ENCODE measurements around the gene DHRS1. TPM values are rescaled to one million over a fixed set of nuclear protein-coding genes. Genes with fewer than 3 reads are reported as not detected.

The DHRS1 gene
- polyA plus RNA-seq, 1 donor = 81.3 TPM

DNA sequence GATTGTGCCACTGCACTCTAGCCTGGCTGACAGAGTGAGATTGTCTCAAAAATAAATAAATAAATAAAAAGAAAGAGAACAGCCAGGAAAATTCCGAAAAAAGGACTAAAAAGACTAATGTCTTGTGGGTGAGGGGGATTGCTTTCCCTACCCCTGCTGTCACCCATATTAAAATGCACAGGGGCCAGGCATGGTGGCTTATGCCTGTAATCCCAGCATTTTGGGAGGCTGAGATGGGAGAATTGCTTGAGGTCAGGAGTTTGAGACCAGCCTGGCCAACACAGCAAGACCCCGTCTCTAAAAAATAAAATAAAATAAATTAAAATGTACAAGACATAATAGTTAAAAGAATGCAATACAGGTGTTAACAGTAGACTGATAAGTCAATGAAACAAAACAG lies 6.1 kb downstream of the DHRS1 start:
- H3K4me3 ChIP-seq (ENCODE audit: low read length) = no peak overlapping the region
- H3K9me3 ChIP-seq (ENCODE audit: control insufficient read depth, low read depth, low read length) = no peaks in the 10 kb centered on the region
- WGBS (ENCODE audit: insufficient coverage, low lambda C conversion rate) = 100% methylated on average over 1 of the region's 2 CpGs
- no peaks in the 10 kb centered on the region for H3K27me3 ChIP-seq (ENCODE audit: control insufficient read depth, insufficient read depth, low read length)
- no peak for DNase-seq
- H3K4me1 ChIP-seq (ENCODE audit: control insufficient read depth, insufficient read depth, low read length) = peaks cover 12% of the 10 kb centered on the region
- H3K27ac ChIP-seq (ENCODE audit: low read length) = no peak overlapping the region
- peaks cover 56% of the 10 kb centered on the region for H3K36me3 ChIP-seq (ENCODE audit: control insufficient read depth, insufficient read depth, low read length)

DNA sequence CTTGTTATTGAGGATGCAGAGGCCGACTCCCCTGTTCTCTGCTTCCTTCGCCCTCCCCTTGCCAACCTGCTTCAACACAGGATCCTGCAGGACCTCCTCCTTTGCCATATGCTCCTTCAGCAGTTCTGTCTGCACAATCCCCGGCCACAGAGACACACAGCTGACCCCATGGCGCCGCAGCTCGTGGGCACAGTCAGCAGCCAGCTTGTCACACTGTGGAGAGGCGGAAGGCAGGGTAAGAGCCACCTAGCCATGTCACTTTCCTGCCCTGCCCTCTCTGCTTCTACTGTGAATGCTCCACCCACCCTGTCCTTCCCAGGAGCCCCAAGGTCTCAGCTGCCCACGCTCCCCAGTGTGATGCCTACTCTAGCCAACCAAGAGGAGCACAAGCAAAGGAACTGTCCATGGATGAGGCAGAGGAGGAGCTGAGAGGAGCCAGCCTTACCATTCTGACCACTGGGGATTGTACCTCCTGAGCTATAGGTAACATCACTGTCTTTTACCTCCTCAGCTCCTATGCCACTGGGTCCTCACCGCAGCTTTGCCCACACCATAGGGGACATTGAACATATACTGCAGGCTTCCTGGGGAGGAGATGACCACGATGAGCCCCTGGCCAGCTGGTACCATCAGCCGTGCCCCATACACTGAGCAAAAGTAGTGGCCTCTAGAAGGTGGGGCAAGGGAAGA lies 7.3 kb downstream of the DHRS1 start:
- peaks cover 56% of the 10 kb centered on the region for H3K36me3 ChIP-seq (ENCODE audit: control insufficient read depth, insufficient read depth, low read length)
- WGBS (ENCODE audit: insufficient coverage, low lambda C conversion rate) = no CpG with 5 or more reads among the region's 11 CpGs
- no peaks in the 10 kb centered on the region for H3K27me3 ChIP-seq (ENCODE audit: control insufficient read depth, insufficient read depth, low read length)
- no peak overlapping the region for H3K27ac ChIP-seq (ENCODE audit: low read length)
- H3K9me3 ChIP-seq (ENCODE audit: control insufficient read depth, low read depth, low read length) = no peaks in the 10 kb centered on the region
- H3K4me1 ChIP-seq (ENCODE audit: control insufficient read depth, insufficient read depth, low read length) = peaks cover 4% of the 10 kb centered on the region
- H3K4me3 ChIP-seq (ENCODE audit: low read length) = no peak overlapping the region
- no peak for DNase-seq

DNA sequence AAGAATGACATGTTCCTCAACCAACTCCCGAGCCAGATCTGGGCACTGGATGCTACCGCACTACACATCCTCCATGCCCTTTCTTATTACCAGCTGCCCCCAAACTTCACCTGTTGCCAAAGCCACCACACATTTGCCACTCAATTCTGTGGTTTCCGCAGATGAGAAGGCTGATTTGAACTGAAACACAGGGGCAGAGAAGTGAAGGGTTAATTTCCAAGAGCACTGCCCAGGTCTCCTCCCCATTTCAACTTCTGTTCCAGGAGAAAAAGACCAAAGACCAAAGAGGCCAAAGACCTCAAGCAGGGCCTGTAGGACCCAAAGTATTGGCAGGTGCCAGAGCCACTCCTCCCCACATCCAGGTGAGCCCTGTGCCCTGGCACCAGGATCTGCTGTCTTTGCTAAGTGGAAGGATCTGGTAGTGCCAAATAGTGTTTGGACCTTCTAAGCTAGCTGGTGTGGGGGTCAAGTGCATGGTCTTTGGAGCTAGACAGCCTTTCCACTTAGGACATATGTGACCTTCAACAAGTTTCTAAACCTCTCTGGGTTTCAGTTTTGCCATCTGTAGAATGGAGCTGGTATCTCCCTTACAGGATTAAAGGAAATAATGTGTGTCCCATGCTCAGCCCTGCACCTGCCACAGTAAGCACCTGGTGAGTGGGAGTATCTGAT lies 8.0 kb downstream of the DHRS1 start:
- no peak overlapping the region for H3K27ac ChIP-seq (ENCODE audit: low read length)
- no peaks in the 10 kb centered on the region for H3K9me3 ChIP-seq (ENCODE audit: control insufficient read depth, low read depth, low read length)
- H3K4me3 ChIP-seq (ENCODE audit: low read length) = no peak overlapping the region
- H3K4me1 ChIP-seq (ENCODE audit: control insufficient read depth, insufficient read depth, low read length) = peaks cover 2% of the 10 kb centered on the region
- WGBS (ENCODE audit: insufficient coverage, low lambda C conversion rate) = no CpG with 5 or more reads among the region's 3 CpGs
- no peaks in the 10 kb centered on the region for H3K27me3 ChIP-seq (ENCODE audit: control insufficient read depth, insufficient read depth, low read length)
- DNase-seq = no peak
- H3K36me3 ChIP-seq (ENCODE audit: control insufficient read depth, insufficient read depth, low read length) = peaks cover 54% of the 10 kb centered on the region

DNA sequence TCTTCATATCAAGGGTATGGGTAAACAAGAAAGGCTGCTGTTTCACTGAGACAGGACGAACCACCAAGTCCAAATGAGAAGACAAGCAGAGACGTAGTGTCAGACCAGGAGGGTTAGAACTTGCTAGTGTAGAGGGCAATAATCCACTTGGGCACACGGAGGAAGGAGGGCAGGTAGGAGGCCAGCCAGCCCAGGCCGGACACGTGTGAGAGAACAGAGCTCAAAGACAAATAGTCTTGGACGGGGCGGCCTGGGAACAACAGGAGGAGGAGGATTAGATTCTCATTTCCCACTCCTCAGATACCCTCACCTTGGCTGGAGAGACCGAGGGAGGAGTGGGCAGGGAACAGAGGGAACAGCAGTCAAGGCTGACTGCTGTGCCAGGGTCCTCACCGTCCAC lies 8.8 kb downstream of the DHRS1 start:
- Histone ChIP-seq H3K4me1 (ENCODE audit: control insufficient read depth, insufficient read depth, low read length) (no peaks in the 10 kb centered on the region), H3K4me3 (ENCODE audit: low read length) (no peak overlapping the region), H3K27ac (ENCODE audit: low read length) (no peak overlapping the region), H3K36me3 (ENCODE audit: control insufficient read depth, insufficient read depth, low read length) (peaks cover 46% of the 10 kb centered on the region), H3K27me3 (ENCODE audit: control insufficient read depth, insufficient read depth, low read length) (no peaks in the 10 kb centered on the region), H3K9me3 (ENCODE audit: control insufficient read depth, low read depth, low read length) (no peaks in the 10 kb centered on the region)
- WGBS (ENCODE audit: insufficient coverage, low lambda C conversion rate) = no CpG with 5 or more reads among the region's 9 CpGs
- DNase-seq = no peak

DNA sequence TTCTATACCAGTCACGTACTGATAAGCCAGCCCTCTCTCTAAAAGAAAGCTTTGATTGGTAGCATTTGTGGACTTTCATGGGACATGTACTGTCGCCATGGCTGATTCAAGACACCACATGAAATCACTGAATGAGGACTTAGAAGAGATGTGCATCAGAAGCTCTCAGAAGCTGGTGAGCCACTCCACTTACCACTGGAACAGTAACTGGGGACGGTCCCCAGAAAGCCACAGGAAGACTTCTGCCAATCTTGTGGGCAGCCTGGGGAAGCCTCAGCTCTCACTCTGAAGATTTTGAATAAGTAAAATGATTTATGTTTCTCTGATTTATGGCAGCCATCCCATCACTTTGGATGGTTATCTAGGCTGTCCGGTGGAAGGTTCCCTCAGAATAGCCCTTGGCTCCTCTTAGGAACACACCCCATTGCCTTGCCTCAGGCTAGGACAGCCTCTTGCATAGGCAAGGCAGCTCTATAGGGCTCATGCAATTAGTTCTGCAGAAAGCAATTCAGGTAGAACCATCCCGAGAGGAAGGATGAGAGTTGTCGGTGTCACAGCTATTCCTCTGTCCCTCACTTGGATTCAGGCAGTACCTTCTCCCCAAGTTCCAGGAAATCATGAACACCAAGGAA lies 9.8 kb downstream of the DHRS1 start:
- peaks cover 40% of the 10 kb centered on the region for H3K36me3 ChIP-seq (ENCODE audit: control insufficient read depth, insufficient read depth, low read length)
- no peaks in the 10 kb centered on the region for H3K4me1 ChIP-seq (ENCODE audit: control insufficient read depth, insufficient read depth, low read length)
- H3K9me3 ChIP-seq (ENCODE audit: control insufficient read depth, low read depth, low read length) = no peaks in the 10 kb centered on the region
- DNase-seq = no peak
- no peaks in the 10 kb centered on the region for H3K27me3 ChIP-seq (ENCODE audit: control insufficient read depth, insufficient read depth, low read length)
- H3K27ac ChIP-seq (ENCODE audit: low read length) = no peak overlapping the region
- WGBS (ENCODE audit: insufficient coverage, low lambda C conversion rate) = no CpG with 5 or more reads among the region's 6 CpGs
- no peak overlapping the region for H3K4me3 ChIP-seq (ENCODE audit: low read length)

DNA sequence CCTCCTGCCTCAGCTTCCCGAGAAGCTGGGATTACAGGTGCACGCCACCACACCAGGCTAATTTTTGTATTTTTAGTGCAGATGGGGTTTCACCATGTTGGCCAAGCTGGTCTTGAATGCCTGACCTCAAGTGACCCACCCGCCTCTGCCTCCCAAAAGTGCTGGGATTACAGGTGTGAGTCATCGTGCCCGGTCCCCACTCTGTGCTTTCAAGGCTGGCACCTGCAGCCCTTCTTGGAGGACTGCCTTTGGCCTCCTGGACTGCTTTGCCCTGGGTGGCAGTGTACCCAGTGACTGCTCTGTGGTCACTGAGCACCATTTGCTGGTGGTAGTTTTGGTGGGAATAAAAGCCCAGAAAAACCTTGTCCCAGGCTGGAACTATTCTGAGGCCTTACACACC lies 12.6 kb downstream of the DHRS1 start:
- Histone ChIP-seq H3K4me3 (ENCODE audit: low read length) (no peak overlapping the region), H3K4me1 (ENCODE audit: control insufficient read depth, insufficient read depth, low read length) (no peaks in the 10 kb centered on the region), H3K36me3 (ENCODE audit: control insufficient read depth, insufficient read depth, low read length) (peaks cover 29% of the 10 kb centered on the region), H3K9me3 (ENCODE audit: control insufficient read depth, low read depth, low read length) (no peaks in the 10 kb centered on the region), H3K27me3 (ENCODE audit: control insufficient read depth, insufficient read depth, low read length) (no peaks in the 10 kb centered on the region), H3K27ac (ENCODE audit: low read length) (no peak overlapping the region)
- WGBS (ENCODE audit: insufficient coverage, low lambda C conversion rate) = no CpG with 5 or more reads among the region's 5 CpGs
- no peak for DNase-seq

DNA sequence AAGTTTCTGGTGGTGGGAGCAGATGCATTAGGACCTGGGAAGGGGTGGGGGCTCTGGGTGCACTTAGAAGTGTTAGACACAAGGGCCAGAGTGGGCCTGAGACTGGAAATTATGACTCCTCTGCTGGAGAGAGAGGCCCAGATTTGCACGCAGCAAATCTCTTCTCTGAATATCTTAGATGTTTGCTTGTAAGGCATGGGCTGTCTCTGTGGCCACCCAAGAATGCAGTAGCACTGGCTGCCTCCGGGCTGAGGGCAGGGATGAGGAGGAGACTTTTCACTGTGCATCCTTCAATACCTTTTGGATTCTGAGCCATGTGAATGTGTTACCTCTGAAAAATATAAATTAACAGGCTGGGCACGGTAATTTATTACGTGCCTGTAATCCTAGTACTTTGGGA lies 14.2 kb downstream of the DHRS1 start:
- Histone ChIP-seq H3K9me3 (ENCODE audit: control insufficient read depth, low read depth, low read length) (no peaks in the 10 kb centered on the region), H3K27me3 (ENCODE audit: control insufficient read depth, insufficient read depth, low read length) (no peaks in the 10 kb centered on the region), H3K36me3 (ENCODE audit: control insufficient read depth, insufficient read depth, low read length) (peaks cover 13% of the 10 kb centered on the region), H3K27ac (ENCODE audit: low read length) (no peak overlapping the region), H3K4me3 (ENCODE audit: low read length) (no peak overlapping the region), H3K4me1 (ENCODE audit: control insufficient read depth, insufficient read depth, low read length) (no peaks in the 10 kb centered on the region)
- WGBS (ENCODE audit: insufficient coverage, low lambda C conversion rate) = no CpG with 5 or more reads among the region's 4 CpGs
- no peak for DNase-seq

DNA sequence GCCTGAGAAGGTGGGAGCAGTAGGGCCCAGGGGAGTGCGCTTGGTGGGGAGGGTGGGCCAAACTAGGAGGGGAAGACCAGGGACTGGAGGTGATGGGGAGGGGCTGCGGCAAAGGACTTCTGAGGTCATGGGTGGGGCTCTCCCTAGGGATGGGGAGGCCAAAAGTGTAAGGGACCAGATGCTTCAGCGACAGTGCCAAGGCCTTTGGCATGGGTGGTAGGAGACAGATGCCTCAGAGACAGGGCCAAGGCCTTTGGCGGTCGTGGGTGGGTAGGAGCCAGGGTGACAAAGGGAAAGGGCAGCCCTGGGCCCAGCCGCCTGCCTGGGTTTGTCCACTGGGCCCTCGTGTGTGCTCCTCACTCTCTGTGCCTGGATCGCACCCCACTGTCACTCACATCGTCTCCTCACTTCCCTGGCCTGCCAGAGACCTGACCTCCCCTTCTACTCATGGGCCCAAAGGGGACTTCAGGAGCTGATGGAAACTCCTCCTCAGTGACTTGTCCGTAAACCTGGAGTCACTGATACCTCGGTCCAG lies 15.0 kb downstream of the DHRS1 start:
- Histone ChIP-seq H3K4me3 (ENCODE audit: low read length) (no peak overlapping the region), H3K27ac (ENCODE audit: low read length) (no peak overlapping the region), H3K27me3 (ENCODE audit: control insufficient read depth, insufficient read depth, low read length) (no peaks in the 10 kb centered on the region), H3K9me3 (ENCODE audit: control insufficient read depth, low read depth, low read length) (no peaks in the 10 kb centered on the region), H3K36me3 (ENCODE audit: control insufficient read depth, insufficient read depth, low read length) (peaks cover 5% of the 10 kb centered on the region), H3K4me1 (ENCODE audit: control insufficient read depth, insufficient read depth, low read length) (no peaks in the 10 kb centered on the region)
- WGBS (ENCODE audit: insufficient coverage, low lambda C conversion rate) = no CpG with 5 or more reads among the region's 11 CpGs
- DNase-seq = no peak

DNA sequence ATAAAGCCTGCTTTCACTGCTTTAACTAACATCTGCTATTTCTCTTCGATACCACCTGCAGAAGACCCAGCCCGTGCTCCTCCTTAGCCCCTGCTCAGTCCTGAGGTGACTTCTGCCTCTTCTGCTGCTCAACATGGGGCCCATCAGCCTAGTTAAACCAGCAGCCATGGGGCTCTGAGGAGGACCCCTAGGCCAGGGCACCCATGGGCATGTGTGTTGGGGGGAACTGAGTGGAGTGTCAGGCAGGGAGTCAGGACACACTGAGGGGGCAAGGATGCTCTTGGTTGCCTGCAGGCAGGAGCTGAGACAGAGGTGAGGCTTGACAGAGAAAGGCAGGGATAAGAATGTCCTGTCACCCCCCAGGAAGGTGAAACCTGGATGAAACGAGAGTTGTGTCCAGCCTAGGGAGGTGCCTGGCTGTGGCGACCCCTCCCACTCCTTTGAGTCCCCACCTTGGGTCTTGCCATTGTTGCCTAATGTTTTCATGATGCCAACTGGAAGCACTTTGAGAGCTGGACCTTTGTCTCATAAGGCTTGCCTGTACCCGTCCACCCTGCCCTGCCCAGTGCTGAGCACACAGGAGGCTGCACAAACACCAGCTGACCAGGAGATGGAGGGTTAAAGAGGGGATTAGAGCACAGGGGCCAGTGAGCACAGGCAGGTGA lies 15.7 kb downstream of the DHRS1 start:
- H3K27ac ChIP-seq (ENCODE audit: low read length) = no peak overlapping the region
- H3K27me3 ChIP-seq (ENCODE audit: control insufficient read depth, insufficient read depth, low read length) = no peaks in the 10 kb centered on the region
- no peaks in the 10 kb centered on the region for H3K4me1 ChIP-seq (ENCODE audit: control insufficient read depth, insufficient read depth, low read length)
- no peaks in the 10 kb centered on the region for H3K9me3 ChIP-seq (ENCODE audit: control insufficient read depth, low read depth, low read length)
- H3K36me3 ChIP-seq (ENCODE audit: control insufficient read depth, insufficient read depth, low read length) = no peaks in the 10 kb centered on the region
- no CpG with 5 or more reads among the region's 5 CpGs for WGBS (ENCODE audit: insufficient coverage, low lambda C conversion rate)
- no peak overlapping the region for H3K4me3 ChIP-seq (ENCODE audit: low read length)
- DNase-seq = no peak

DNA sequence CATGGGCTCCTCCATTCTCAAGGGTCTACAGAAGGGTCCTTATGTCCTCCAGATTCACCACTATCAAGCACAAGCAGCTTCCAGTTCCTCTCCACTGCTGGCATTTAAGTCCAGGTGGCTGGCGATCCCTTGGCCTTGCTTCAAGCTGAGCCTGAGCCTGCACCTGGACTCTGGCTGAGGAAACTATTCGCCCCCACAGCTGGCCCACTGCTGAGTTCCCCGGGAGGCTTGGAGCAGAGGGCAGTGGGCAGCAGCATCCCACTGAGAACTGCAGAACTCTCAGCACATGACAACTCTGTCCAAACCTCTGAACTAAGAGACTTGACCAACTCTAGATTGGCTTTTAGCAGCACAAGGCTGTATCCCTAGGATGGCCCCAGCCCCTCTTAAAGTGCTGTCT lies 16.8 kb downstream of the DHRS1 start:
- no peak overlapping the region for H3K27ac ChIP-seq (ENCODE audit: low read length)
- H3K4me3 ChIP-seq (ENCODE audit: low read length) = no peak overlapping the region
- no CpG with 5 or more reads among the region's 3 CpGs for WGBS (ENCODE audit: insufficient coverage, low lambda C conversion rate)
- no peaks in the 10 kb centered on the region for H3K9me3 ChIP-seq (ENCODE audit: control insufficient read depth, low read depth, low read length)
- H3K27me3 ChIP-seq (ENCODE audit: control insufficient read depth, insufficient read depth, low read length) = no peaks in the 10 kb centered on the region
- no peaks in the 10 kb centered on the region for H3K4me1 ChIP-seq (ENCODE audit: control insufficient read depth, insufficient read depth, low read length)
- no peaks in the 10 kb centered on the region for H3K36me3 ChIP-seq (ENCODE audit: control insufficient read depth, insufficient read depth, low read length)
- no peak for DNase-seq

Data from large intestine (tissue), 3 donors.